K562 (cell line): ENCODE measurements around the gene CORT. TPM values are rescaled to one million over a fixed set of nuclear protein-coding genes. Genes with fewer than 3 reads are reported as not detected.

Experiments
- C11orf30 ChIP-seq: fragments of 450-650 bp; IDR thresholded peaks from 2 replicates; pipeline ENCODE4 v1.6.1; 2016; ENCODE audit warnings: low read depth, mild to moderate bottlenecking
- FOS ChIP-seq: IDR thresholded peaks from 3 replicates; pipeline ENCODE4 v1.6.1; 2011; ENCODE audit not compliant: insufficient read length; ENCODE audit errors: extremely low read depth
- GABPB2 ChIP-seq: fragments of 250-450 bp; sonication (Bioruptor Pico); conservative IDR thresholded peaks from 2 replicates; pipeline ENCODE4 v1.5.1; 2021; ENCODE audit warnings: mild to moderate bottlenecking
- GATAD2B ChIP-seq: fragments of 450-650 bp; IDR thresholded peaks from 2 replicates; pipeline ENCODE4 v1.6.1; 2017; ENCODE audit warnings: mild to moderate bottlenecking, borderline replicate concordance
- HCFC1 ChIP-seq: IDR thresholded peaks from 2 replicates; pipeline ENCODE4 v1.6.1; 2012; ENCODE audit warnings: low read depth, low read length, improper control_type of control experiment
- HMG20A ChIP-seq: fragments of 450-650 bp; formaldehyde crosslinking; conservative IDR thresholded peaks from 2 replicates; pipeline ENCODE4 v1.4.0; 2020; ENCODE audit warnings: mild to moderate bottlenecking, mixed read lengths
- HNRNPH1 ChIP-seq: fragments of 200-400 bp; formaldehyde crosslinking; optimal IDR thresholded peaks from 2 replicates; pipeline ENCODE3; 2017; ENCODE audit warnings: low read depth, mild to moderate bottlenecking, low read length, moderate library complexity
- KAT8 ChIP-seq: fragments of 450-650 bp; IDR thresholded peaks from 2 replicates; pipeline ENCODE4 v1.6.1; 2016; ENCODE audit warnings: low read depth, mild to moderate bottlenecking
- MED1 ChIP-seq: sonication (generic); formaldehyde crosslinking; IDR thresholded peaks from 2 replicates; pipeline ENCODE4 v1.8.1; 2023; ENCODE audit warnings: missing genetic modification reagents, borderline replicate concordance
- NBN ChIP-seq: fragments of 450-650 bp; IDR thresholded peaks from 2 replicates; pipeline ENCODE4 v1.6.1; 2016; ENCODE audit warnings: low read depth, mild to moderate bottlenecking
- SAP30 ChIP-seq: fragments of 200-600 bp; sonication (generic); IDR thresholded peaks from 2 replicates; pipeline ENCODE4 v1.6.1; 2012; ENCODE audit warnings: borderline replicate concordance, low read depth, mild to moderate bottlenecking, moderate library complexity, low read length, control low read depth, inconsistent platforms; ENCODE audit not compliant: insufficient read depth, poor library complexity, severe bottlenecking
- SMARCA4 ChIP-seq: fragments of 450-650 bp; IDR thresholded peaks from 2 replicates; pipeline ENCODE4 v1.6.1; 2016
- ZNF212 ChIP-seq: fragments of 450-650 bp; formaldehyde crosslinking; IDR thresholded peaks from 2 replicates; pipeline ENCODE4 v1.4.0; 2020; ENCODE audit warnings: mild to moderate bottlenecking
- ZNF3 ChIP-seq: fragments of 250-450 bp; sonication (Bioruptor Pico); IDR thresholded peaks from 2 replicates; pipeline ENCODE4 v1.5.0; 2021; ENCODE audit warnings: mild to moderate bottlenecking, moderate library complexity
- ZNF668 ChIP-seq: fragments of 250-450 bp; sonication (Bioruptor Pico); IDR thresholded peaks from 2 replicates; pipeline ENCODE4 v1.8.0; 2022; ENCODE audit warnings: mild to moderate bottlenecking, inconsistent platforms
- polyA plus RNA-seq, 8 experiments: library from polyadenylated mRNA; depleted of rRNA in 4 of 8; stranded (reverse) in 5 of 8; unstranded in 3 of 8; fragments of >200 nt; fragmentation: Nextera tagmentation in 2 of 8; fragmentation: Illumina TruSeq in 1 of 8; extraction: Ambion mirVana in 2 of 8; extraction: Trizol in 1 of 8; gene quantifications; 2 replicates each; pipeline versions ENCODE4 v1.2.1 to v1.2.3, GENCODE V29; 2011 to 2014; ENCODE audit warnings: inconsistent platforms in 1 of 8, missing spikeins in 1 of 8
- total RNA-seq, 7 experiments: library from RNA; depleted of rRNA in 6 of 7; stranded (reverse); fragments of >200 nt in 6 of 7; fragmentation: Illumina TruSeq in 2 of 7; extraction: Trizol in 2 of 7; gene quantifications; 2 replicates each; pipeline versions ENCODE4 v1.2.1 to v1.2.3, GENCODE V29; 2011 to 2021; ENCODE audit warnings: low replicate concordance in 1 of 7
- TF ChIP-seq, protein P1 (sequence below): fragments of 450-650 bp; IDR thresholded peaks from 2 replicates; pipeline ENCODE4 v1.6.1; 2017; ENCODE audit warnings: antibody characterized with exemption, mild to moderate bottlenecking
- TF ChIP-seq, protein P2 (sequence below): fragments of 450-650 bp; conservative IDR thresholded peaks from 2 replicates; pipeline ENCODE4 v1.6.1; 2016; ENCODE audit warnings: missing genetic modification characterization, low read depth, mild to moderate bottlenecking, missing compliant biosample characterization, moderate library complexity
- TF ChIP-seq, protein P3 (sequence below): sonication (generic); formaldehyde crosslinking; IDR thresholded peaks from 2 replicates; pipeline ENCODE4 v1.8.0; 2022; ENCODE audit warnings: mild to moderate bottlenecking, missing genetic modification reagents

The CORT gene
- total and polyA plus RNA-seq, 9 of the 15 experiments (the other 6 are each of a cell fraction or from before 2014, with no cell fraction given), result 0.08 to 0.54 (median 0.13) TPM; not detected in 5

DNA sequence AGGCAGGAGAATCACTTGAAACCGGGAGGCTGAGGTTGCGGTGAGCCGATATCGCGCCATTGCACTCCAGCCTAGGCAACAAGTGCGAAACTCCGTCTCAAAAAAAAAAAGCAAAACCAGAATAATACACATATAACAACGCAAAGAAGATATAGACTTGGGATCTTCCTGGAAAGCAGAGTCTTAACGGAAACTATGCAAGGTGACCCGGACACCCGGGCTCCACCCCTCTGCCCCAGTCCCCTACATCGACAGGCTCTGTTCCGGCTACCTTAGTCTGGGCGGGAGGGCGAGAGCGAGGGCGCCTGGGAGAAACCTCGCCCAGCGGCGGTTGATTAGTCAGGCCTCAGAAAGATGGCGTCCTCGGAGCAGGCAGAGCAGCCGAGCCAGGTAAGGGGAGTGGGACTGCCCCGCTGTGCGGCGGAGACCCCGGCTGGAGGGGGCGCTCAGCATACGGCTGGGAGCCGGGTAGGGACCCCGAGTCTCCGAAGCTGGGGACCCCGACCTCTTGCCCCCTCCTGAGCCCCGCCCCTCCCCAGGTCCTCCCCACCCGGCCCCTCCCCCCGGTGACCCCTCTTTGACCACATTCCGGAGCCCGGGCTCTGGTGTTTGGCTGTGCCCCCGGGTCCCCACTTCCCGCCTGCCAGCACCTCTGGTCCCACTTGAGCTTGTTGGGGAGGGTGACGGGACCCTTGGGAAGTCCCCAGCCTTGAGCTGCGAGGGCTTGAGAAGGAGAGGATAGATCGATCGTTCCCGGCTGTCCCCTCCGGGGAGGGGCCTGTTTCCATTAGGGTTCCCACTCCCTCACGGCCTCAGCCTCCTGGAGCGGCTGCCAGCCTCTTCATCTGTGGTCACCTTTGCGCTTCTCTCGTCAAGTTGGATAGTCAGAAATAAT is 25.0 kb downstream of the CORT start, which contains the start of gene PEX14 (continued):
- TF ChIP-seq, protein P1, sequence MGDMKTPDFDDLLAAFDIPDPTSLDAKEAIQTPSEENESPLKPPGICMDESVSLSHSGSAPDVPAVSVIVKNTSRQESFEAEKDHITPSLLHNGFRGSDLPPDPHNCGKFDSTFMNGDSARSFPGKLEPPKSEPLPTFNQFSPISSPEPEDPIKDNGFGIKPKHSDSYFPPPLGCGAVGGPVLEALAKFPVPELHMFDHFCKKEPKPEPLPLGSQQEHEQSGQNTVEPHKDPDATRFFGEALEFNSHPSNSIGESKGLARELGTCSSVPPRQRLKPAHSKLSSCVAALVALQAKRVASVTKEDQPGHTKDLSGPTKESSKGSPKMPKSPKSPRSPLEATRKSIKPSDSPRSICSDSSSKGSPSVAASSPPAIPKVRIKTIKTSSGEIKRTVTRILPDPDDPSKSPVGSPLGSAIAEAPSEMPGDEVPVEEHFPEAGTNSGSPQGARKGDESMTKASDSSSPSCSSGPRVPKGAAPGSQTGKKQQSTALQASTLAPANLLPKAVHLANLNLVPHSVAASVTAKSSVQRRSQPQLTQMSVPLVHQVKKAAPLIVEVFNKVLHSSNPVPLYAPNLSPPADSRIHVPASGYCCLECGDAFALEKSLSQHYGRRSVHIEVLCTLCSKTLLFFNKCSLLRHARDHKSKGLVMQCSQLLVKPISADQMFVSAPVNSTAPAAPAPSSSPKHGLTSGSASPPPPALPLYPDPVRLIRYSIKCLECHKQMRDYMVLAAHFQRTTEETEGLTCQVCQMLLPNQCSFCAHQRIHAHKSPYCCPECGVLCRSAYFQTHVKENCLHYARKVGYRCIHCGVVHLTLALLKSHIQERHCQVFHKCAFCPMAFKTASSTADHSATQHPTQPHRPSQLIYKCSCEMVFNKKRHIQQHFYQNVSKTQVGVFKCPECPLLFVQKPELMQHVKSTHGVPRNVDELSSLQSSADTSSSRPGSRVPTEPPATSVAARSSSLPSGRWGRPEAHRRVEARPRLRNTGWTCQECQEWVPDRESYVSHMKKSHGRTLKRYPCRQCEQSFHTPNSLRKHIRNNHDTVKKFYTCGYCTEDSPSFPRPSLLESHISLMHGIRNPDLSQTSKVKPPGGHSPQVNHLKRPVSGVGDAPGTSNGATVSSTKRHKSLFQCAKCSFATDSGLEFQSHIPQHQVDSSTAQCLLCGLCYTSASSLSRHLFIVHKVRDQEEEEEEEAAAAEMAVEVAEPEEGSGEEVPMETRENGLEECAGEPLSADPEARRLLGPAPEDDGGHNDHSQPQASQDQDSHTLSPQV, result peak; percentile 67
- peak; percentile 95 for TF ChIP-seq C11orf30
- TF ChIP-seq NBN, result peak; percentile 70; the same call in 1 of the 2 replicates
- TF ChIP-seq HNRNPH1, result no peak
- TF ChIP-seq GATAD2B, result no peak
- TF ChIP-seq, protein P2, sequence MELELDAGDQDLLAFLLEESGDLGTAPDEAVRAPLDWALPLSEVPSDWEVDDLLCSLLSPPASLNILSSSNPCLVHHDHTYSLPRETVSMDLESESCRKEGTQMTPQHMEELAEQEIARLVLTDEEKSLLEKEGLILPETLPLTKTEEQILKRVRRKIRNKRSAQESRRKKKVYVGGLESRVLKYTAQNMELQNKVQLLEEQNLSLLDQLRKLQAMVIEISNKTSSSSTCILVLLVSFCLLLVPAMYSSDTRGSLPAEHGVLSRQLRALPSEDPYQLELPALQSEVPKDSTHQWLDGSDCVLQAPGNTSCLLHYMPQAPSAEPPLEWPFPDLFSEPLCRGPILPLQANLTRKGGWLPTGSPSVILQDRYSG, result no peak; the same call in 1 of the 2 replicates
- TF ChIP-seq HMG20A (CRISPR knock-in tag), result no peak
- TF ChIP-seq MED1 (CRISPR knock-in tag), result no peak
- TF ChIP-seq GABPB2 (CRISPR knock-in tag), result no peak
- TF ChIP-seq KAT8, result no peak
- TF ChIP-seq, protein P3, sequence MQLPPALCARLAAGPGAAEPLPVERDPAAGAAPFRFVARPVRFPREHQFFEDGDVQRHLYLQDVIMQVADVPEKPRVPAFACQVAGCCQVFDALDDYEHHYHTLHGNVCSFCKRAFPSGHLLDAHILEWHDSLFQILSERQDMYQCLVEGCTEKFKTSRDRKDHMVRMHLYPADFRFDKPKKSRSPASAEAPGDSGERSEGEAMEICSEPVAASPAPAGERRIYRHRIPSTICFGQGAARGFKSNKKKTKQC (CRISPR knock-in tag), result no peak; the same call in 1 of the 2 replicates
- TF ChIP-seq ZNF668, result peak; percentile 9; the same call in 1 of the 2 replicates
- TF ChIP-seq ZNF212 (CRISPR knock-in tag), result no peak
- TF ChIP-seq ZNF3 (CRISPR knock-in tag), result no peak
- TF ChIP-seq FOS, result no peak
- peak; percentile 49; the same call in 1 of the 2 replicates for TF ChIP-seq SMARCA4
- TF ChIP-seq SAP30, result peak; percentile 41
- peak; percentile 88 for TF ChIP-seq HCFC1
